MM.1S (cell line): Measurements from ENCODE around the gene C1orf21.

Experiments
- DNase-seq: peaks from one replicate; pipeline ENCODE4 v3.0.0-alpha.2; 2015
- H2AFZ ChIP-seq: fragments of 300-600 bp; sonication (generic); 2 replicates; pipeline ENCODE4 v1.6.0; 2016; ENCODE audit warnings: antibody characterized with exemption, low read length
- H3F3A ChIP-seq: fragments of 300-600 bp; sonication (generic); 2 replicates; pipeline ENCODE4 v1.6.1; 2016; ENCODE audit warnings: mild to moderate bottlenecking, antibody characterized with exemption, low read length, moderate library complexity, mixed read lengths; ENCODE audit not compliant: insufficient read depth
- H3K27ac ChIP-seq: fragments of 300-600 bp; sonication (generic); 2 replicates; pipeline ENCODE4 v1.5.1; 2016; ENCODE audit warnings: mild to moderate bottlenecking, low read length
- H3K27me3 ChIP-seq: fragments of 300-600 bp; sonication (generic); replicated peaks from 2 replicates; pipeline ENCODE4 v1.6.0; 2016; ENCODE audit warnings: low read length; ENCODE audit not compliant: insufficient read depth
- H3K36me3 ChIP-seq: fragments of 300-600 bp; sonication (generic); replicated peaks from 2 replicates; pipeline ENCODE4 v1.6.1; 2016; ENCODE audit warnings: mild to moderate bottlenecking, low read length, mixed read lengths; ENCODE audit not compliant: insufficient read depth
- H3K4me1 ChIP-seq: fragments of 300-600 bp; sonication (generic); 2 replicates; pipeline ENCODE4 v1.6.1; 2016; ENCODE audit warnings: low read length, mixed read lengths
- H3K4me2 ChIP-seq: fragments of 300-600 bp; sonication (generic); 2 replicates; pipeline ENCODE4 v1.6.0; 2016; ENCODE audit warnings: low read depth, low read length
- H3K4me3 ChIP-seq: fragments of 300-600 bp; sonication (generic); 2 replicates; pipeline ENCODE4 v1.5.1; 2016; ENCODE audit warnings: low read length, mixed read lengths
- H3K79me2 ChIP-seq: fragments of 300-600 bp; sonication (generic); 2 replicates; pipeline ENCODE4 v1.6.1; 2016; ENCODE audit warnings: mixed run types, low read length, mixed read lengths
- H3K9ac ChIP-seq: fragments of 300-600 bp; sonication (generic); 2 replicates; pipeline ENCODE4 v1.6.1; 2016; ENCODE audit warnings: low read length, mixed read lengths
- H3K9me2 ChIP-seq: fragments of 300-600 bp; sonication (generic); replicated peaks from 2 replicates; pipeline ENCODE4 v1.6.1; 2016; ENCODE audit warnings: mild to moderate bottlenecking, low read length, mixed read lengths; ENCODE audit not compliant: insufficient read depth
- H3K9me3 ChIP-seq: fragments of 300-600 bp; sonication (generic); replicated peaks from 2 replicates; pipeline ENCODE4 v1.6.1; 2016; ENCODE audit warnings: mild to moderate bottlenecking, low read length, mixed read lengths; ENCODE audit not compliant: insufficient read depth
- H4K20me1 ChIP-seq: fragments of 300-600 bp; sonication (generic); 2 replicates; pipeline ENCODE4 v1.6.1; 2016; ENCODE audit warnings: mild to moderate bottlenecking, low read length, moderate library complexity, mixed read lengths; ENCODE audit not compliant: insufficient read depth
- CTCF ChIP-seq: fragments of 300-600 bp; sonication (generic); IDR thresholded peaks from 2 replicates; pipeline ENCODE4 v1.5.1; 2016; ENCODE audit warnings: antibody characterized with exemption, low read length, mixed read lengths
- EZH2 ChIP-seq: fragments of 300-600 bp; sonication (generic); optimal IDR thresholded peaks from 2 replicates; pipeline ENCODE3; 2017; ENCODE audit warnings: low read depth, mild to moderate bottlenecking, antibody characterized with exemption, low read length, mixed read lengths
- EZH2phosphoT487 ChIP-seq: fragments of 300-600 bp; sonication (generic); IDR thresholded peaks from 2 replicates; pipeline ENCODE4 v1.6.1; 2018; ENCODE audit warnings: antibody characterized with exemption, low read length

Gene C1orf21

GRCh38 chr1:184669391-184669790 is 282.6 kb downstream of the C1orf21 start:
- H3K9ac ChIP-seq, result no peak overlapping the region
- no peaks in the 10 kb centered on the region for H3K9me3 ChIP-seq
- no peaks in the 10 kb centered on the region for H4K20me1 ChIP-seq
- no peak overlapping the region for H3K27ac ChIP-seq
- no peaks in the 10 kb centered on the region for H3K9me2 ChIP-seq
- H3F3A ChIP-seq, result no peaks in the 10 kb centered on the region
- no peak overlapping the region for H2AFZ ChIP-seq
- H3K36me3 ChIP-seq, result no peaks in the 10 kb centered on the region
- H3K4me3 ChIP-seq, result no peak overlapping the region
- TF ChIP-seq EZH2phosphoT487, result no peak
- TF ChIP-seq EZH2, result no peak
- TF ChIP-seq CTCF, result no peak
- H3K79me2 ChIP-seq, result no peaks in the 10 kb centered on the region
- peaks cover 10% of the 10 kb centered on the region for H3K4me1 ChIP-seq
- DNase-seq, result no peak
- no peaks in the 10 kb centered on the region for H3K27me3 ChIP-seq
- H3K4me2 ChIP-seq, result no peak overlapping the region

GRCh38 chr1:184672013-184672726 is 285.3 kb downstream of the C1orf21 start:
- Histone ChIP-seq H3K9ac (no peak overlapping the region), H4K20me1 (no peaks in the 10 kb centered on the region), H3K27me3 (no peaks in the 10 kb centered on the region), H3F3A (no peaks in the 10 kb centered on the region), H3K4me3 (no peak overlapping the region), H3K36me3 (no peaks in the 10 kb centered on the region), H3K4me2 (no peak overlapping the region), H3K4me1 (no peaks in the 10 kb centered on the region), H3K27ac (no peak overlapping the region), H2AFZ (no peak overlapping the region), H3K9me2 (no peaks in the 10 kb centered on the region), H3K9me3 (no peaks in the 10 kb centered on the region), H3K79me2 (no peaks in the 10 kb centered on the region)
- TF ChIP-seq CTCF (no peak), EZH2 (no peak), EZH2phosphoT487 (no peak)
- DNase-seq, result no peak

- H2AFZ ChIP-seq, result no peak overlapping the region
- H3K4me2 ChIP-seq, result no peak overlapping the region
- no peaks in the 10 kb centered on the region for H3K79me2 ChIP-seq
- H3K9me3 ChIP-seq, result no peaks in the 10 kb centered on the region
- no peak for TF ChIP-seq CTCF
- no peak for TF ChIP-seq EZH2phosphoT487
- no peak for TF ChIP-seq EZH2
- no peak overlapping the region for H3K27ac ChIP-seq
- no peak for DNase-seq
- H3F3A ChIP-seq, result no peaks in the 10 kb centered on the region
- no peaks in the 10 kb centered on the region for H3K4me1 ChIP-seq
- no peaks in the 10 kb centered on the region for H3K27me3 ChIP-seq
- H3K36me3 ChIP-seq, result no peaks in the 10 kb centered on the region
- no peak overlapping the region for H3K4me3 ChIP-seq
- H3K9me2 ChIP-seq, result no peaks in the 10 kb centered on the region
- no peak overlapping the region for H3K9ac ChIP-seq
- no peaks in the 10 kb centered on the region for H4K20me1 ChIP-seq
Measured at GRCh38 chr1:184673305-184673704, 286.5 kb downstream of the C1orf21 start.
